GM19023 (cell line): ENCODE data around the gene JMY.

Experiments used
- ATAC-seq: cut with Tn5 transposase; IDR thresholded peaks from one replicate; pipeline ENCODE4 v1.9.1; 2021; ENCODE audit warnings: mild to moderate bottlenecking, moderate library complexity; ENCODE audit not compliant: unreplicated experiment

JMY gene

GRCh38 chr5:79285833-79286232 is 49.9 kb downstream of the JMY start:
- no peak for ATAC-seq

- ATAC-seq, result no peak
These were observed 51.4 kb downstream of the JMY start for GRCh38 chr5:79287380-79287779.

GRCh38 chr5:79287907-79288306 is 52.0 kb downstream of the JMY start:
- ATAC-seq, result no peak

GRCh38 chr5:79295029-79295428 is 59.1 kb downstream of the JMY start:
- ATAC-seq, result no peak

- ATAC-seq, result no peak
These were observed 61.7 kb downstream of the JMY start for GRCh38 chr5:79297661-79298060.

GRCh38 chr5:79301046-79301712 is 65.2 kb downstream of the JMY start:
- ATAC-seq, result no peak

GRCh38 chr5:79302454-79302853 is 66.5 kb downstream of the JMY start:
- ATAC-seq, result no peak

GRCh38 chr5:79305706-79306105 is 69.8 kb downstream of the JMY start:
- ATAC-seq, result no peak

- no peak for ATAC-seq
These were observed 83.1 kb downstream of the JMY start for GRCh38 chr5:79318935-79319614.

GRCh38 chr5:79329453-79329852 is 93.5 kb downstream of the JMY start:
- no peak for ATAC-seq

- no peak for ATAC-seq
These were observed 94.1 kb downstream of the JMY start for GRCh38 chr5:79330071-79330470.

GRCh38 chr5:79333852-79334557 is 98.1 kb downstream of the JMY start:
- no peak for ATAC-seq

GRCh38 chr5:79346420-79346824 is 110.5 kb downstream of the JMY start:
- ATAC-seq, result no peak

GRCh38 chr5:79349047-79349446 is 113.1 kb downstream of the JMY start:
- no peak for ATAC-seq

GRCh38 chr5:79349881-79350280 is 114.0 kb downstream of the JMY start:
- no peak for ATAC-seq

GRCh38 chr5:79357398-79357797 is 121.5 kb downstream of the JMY start:
- no peak for ATAC-seq
